Activated CD8-positive, alpha-beta memory T cell treated with anti-CD3 and anti-CD28 coated beads, Interleukin-2, amount 50 U/mL, for 24 hours (primary cell): ENCODE results near the gene LRGUK.
"Not testable (repeated sequence)": the region's sequence is repeated elsewhere in the genome, so short reads cannot be mapped to it uniquely, and the experiment has no call there.

Experiments
- DNase-seq: peaks from one replicate; pipeline ENCODE4 v3.0.0-alpha.2; 2020; ENCODE audit errors: extremely low read depth

The LRGUK gene

DNA sequence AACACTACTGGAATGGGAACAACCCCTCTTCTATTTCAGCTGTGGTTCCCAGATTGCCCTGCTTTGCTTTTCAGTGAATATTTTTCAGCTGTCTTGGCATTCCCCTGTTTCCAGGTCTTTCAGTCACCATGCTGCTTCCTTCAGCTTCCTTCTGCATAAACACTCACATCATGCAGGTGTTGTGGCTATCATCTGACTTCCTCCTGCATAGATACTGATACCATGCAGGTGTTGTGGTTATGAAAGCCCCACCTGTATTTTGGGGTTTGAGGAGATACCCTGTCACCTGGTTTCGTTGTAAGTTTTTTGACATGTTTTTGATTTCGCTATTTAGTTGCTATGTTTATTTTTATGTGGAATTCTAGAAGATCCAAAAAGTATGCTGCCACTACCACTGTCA, 118.1 kb downstream of the LRGUK start:
- DNase-seq: no peak

DNA sequence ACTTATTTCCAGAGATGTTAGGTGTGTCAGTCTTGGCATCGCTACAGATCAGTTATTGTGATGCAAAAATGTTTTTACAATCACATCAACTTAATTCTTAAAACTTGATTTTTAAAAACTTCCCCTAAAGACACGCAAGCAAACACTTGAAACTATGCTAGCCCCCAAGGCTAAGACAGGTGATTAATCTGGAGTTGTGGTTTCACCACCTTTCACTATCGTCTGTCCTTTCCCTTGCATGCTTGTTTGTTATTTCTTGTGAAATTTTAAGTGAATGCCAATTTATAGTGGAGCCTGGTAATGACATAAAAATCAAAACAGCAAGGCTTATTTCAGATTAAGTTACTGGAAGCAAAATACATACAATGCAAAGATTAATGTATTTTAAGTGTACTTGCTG, 119.2 kb downstream of the LRGUK start:
- DNase-seq: no peak

DNA sequence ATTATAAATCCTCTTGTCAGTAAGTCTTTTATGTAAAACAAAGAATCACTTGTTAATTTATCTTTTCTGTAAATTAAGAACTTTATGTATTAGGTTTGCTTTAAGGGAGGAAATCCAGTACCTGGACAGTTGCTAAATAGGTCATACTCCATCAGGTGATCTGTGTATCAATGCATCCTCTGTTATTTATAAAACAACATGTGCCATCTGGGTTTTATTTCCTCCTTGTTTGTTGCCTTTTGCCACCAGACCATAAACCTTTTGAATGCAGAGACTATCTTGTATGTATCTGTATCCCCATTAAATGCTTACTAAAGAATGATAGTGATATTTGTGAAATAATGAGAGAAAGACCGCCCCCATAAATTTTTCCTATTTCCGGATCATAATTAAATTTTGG, 119.6 kb downstream of the LRGUK start:
- DNase-seq: no peak

DNA sequence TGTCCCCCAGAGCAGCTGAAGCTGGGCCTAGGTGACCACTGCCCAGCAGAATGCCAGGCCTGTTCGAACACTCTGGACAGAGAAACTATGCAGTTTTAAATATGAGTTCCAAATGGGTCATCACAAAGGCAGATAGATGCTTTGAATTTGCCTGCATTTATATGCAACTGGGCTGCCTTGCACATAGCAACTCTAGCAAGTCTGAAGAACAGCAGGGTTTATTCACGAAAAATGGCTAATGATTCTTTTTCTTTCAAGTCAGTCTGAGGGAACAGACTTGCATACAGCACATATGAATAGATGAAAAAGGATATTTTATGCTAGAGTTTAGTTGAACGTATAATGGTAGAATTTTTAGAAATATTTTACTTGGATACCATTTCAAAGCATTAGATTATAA, 121.1 kb downstream of the LRGUK start:
- DNase-seq: no peak

DNA sequence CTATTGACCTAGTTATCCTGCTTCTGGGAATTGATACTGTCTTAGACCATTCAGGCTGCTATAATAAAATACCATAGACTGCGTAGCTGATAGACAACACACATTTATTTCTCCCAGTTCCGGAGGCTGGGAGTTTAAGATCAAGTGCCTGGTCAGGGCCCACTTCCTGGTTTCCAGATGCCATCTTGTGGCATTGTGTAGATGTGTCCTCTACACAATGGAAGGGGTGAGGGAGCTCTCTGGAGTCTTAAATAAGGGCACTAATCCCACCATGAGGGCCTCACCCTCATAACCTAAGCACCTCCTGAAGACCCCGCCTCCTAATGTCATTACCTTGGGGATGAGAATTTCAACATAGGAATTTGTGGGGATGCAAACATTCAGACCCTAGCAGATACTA, 127.2 kb downstream of the LRGUK start:
- no peak for DNase-seq

DNA sequence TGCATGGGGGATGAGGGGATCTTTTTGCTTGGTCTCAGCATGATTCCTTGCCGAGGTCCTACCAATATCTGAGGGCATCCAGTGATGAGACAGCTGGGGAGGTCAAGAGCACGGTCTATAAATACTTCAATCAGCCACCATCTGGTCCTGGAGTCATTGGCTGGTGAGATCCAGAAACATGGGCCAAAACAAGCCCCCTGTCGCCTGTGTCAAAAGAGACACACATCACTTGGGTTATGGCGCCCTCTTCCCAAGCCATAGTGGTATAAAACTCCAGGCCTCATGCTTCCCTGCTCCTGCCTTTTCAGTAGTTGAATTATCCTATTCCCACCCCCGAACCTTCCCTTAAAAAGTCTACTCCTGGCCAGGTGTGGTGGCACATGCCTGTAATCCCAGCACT, 128.7 kb downstream of the LRGUK start:
- DNase-seq: no peak

DNA sequence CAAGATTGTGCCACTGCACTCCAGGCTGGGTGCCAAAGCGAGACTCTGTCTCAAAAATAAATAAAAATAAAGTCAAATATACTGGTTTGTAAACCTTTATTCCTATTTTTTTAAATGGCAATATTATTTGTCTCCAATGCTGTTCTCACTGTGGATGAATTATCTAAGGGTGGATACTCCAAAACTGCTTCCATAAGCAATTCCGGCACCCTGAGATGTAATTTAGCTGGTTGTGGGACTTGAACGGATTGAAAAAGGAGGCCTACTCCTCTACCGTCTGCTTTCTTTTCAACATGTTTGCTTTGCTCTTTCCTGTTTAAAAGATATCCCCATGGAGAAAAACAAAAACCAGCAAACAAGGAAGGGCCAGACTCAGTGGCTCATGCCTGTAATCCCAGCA, 135.2 kb downstream of the LRGUK start:
- DNase-seq: no peak

DNA sequence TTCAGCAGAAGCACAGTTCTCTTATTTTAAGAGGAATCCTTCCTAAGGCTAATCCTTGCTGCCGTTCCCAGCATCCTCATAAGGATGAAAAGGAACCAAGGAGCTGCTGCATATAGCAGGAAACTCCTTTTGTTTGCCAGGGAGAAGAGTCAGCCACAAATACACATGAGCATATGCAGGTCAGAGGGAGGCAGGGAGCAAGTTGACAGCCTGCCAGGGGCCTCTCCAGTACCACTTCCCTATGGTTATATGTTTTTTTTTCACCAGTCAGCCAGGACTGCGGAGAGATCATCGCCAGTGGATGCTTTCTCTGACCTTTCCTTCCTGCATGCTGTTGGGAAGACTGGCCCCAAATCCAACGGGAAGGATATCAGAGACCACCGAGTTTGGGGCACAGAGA, 149.8 kb downstream of the LRGUK start:
- DNase-seq: no peak

DNA sequence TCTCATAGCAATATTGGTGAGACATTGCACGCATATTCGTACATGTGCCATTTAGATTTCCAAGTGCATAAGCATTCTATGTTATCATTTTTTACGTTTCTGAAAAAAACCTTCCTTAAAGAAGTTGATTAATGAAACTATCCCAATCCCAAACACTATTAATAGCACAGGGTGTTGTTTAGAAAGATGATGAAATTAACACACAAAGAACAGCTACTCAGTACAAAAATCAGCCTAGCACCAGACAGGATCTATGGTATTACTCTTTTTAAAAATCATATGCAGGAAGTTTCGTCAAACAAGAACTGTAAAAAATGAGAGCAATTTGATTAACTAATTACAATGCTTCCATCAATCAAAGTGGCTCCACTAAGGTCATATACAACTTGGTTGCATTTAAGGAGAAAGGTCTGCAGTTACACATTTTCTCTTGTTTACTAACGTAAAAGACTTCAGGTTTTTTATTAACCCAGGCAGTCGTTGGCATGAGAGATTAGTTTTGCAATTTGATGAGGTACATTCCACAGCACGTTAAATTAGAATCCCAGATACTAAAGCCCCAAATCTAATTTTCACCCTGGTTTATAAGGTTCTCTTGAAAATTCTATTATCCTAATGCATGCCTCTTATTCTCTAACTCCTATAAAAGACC, 151.5 kb downstream of the LRGUK start:
- DNase-seq: no peak

DNA sequence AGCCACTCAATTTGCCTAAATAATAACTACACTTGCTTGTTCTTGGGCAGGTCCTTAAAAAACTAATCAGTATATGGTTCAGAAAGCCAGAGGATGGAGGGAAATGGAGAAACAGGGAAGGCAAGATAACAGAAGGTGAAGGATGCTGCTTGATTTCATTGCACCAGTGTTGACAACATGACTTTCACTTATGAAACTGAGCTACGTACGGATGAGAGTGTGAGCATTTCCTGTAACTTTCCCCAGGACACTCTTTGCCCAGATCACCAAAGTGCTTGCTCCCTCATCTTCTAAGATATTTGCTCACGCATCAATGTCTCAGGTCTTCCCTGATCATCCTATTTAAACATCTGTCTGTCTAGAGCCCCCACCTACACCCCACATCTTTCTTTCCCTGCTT, 152.2 kb downstream of the LRGUK start:
- no peak for DNase-seq

DNA sequence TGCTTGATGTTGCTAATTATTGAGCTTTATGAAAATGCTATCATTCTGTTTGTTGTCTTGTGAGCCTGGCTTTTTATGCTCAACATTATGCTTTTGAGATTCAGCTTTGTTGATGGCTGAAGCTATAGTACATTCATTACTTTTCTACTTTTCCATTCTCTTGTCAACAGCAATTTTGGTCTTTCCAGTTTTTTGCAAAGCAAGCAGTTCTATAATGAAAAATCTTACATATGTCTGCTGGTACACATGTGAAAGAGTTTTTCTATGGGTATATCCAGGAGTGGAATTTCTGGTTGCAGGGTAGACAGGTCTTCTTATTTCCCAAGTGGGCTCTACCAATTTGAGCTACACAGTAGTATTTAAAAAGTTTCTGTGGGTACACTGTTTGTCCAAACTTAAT, 152.8 kb downstream of the LRGUK start:
- no peak for DNase-seq

DNA sequence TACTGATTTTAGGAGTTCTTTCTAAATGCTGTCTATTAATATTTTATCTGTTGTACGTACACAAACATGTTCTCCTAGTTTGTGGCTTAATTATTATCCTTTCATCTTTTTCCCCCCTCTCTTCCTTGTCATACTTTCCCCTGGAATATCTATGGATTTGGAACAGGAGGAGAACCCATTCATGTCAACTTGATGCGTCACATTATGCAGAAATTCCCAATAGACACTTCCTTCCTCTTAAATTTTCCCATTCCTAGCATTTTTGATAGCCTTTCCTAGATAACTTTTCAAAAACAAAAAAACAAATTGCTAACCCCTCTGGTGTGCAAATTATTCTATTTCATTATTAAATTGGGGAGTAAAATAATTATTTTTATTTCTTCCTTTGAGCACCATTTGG, 153.4 kb downstream of the LRGUK start:
- DNase-seq: no peak

DNA sequence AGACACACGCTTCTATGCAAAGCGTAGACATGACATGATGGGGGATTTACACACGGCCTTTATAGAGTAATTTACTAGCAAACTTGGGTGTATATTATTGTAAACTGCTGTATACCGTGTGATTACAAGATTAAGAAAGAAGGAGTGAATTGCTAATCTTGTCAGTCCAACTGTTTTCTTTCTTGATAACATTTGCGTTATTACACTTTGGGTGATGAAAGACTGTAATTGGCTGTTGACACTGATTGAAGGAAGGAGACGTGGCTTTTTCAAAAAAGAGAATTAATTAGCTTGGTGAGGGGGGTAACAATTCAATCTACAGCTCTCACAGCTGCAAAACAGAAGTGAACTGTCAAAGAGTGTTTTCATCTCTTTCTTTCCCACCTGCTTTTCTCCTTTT, 156.9 kb downstream of the LRGUK start:
- DNase-seq: no peak

DNA sequence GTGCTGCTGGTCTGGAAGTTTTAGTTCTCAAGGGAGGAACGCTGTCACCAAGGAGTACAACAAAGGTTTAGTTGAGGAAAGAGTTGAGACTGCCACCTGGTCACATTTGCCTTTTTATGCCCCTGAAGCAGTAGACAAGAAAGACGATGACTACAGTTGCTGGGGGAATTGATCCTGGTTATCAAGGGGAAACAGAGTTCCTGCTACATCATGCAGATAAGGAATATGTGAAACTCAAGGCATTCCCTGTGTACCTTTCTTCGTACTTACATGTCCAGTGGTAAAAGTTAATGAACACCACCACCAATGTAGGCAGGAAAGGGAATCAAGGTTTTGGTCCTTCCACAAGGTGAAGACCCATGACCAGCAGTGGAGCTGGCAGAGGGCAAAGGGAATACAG, 157.8 kb downstream of the LRGUK start:
- DNase-seq: no peak

DNA sequence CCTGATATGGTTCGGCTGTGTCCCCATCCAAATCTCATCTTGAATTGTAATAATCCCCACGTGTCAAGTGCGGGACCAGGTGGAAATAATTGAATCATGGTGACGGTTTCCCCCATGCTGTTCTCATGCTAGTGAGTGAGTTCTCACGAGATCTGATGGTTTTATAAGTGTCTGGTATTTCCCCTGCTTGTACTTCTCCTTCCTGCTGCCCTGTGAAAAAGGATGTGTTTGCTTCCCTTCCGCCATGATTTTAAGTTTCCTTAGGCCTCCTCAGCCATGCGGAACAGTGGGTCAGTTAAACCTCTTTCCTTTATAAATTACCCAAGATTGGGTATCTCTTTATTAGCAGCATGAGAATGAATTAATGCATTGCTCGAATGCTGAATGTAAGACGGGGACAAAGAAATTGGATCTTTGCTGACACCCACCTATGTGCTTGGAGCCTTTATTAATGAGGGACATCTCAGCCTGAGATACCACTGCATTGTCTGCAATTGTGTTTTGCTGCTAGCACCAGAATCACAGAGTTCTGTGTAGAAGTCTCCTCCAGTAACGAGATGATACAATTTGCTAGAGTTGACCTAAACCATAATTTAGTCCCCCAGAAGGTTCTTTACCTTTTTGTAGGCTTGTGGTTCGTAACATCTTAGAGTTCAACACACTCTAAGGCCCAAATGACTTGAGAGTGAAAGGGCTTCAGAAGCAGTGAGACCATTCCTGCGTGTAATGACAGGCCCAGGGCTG, 160.9 kb downstream of the LRGUK start:
- DNase-seq: no peak

DNA sequence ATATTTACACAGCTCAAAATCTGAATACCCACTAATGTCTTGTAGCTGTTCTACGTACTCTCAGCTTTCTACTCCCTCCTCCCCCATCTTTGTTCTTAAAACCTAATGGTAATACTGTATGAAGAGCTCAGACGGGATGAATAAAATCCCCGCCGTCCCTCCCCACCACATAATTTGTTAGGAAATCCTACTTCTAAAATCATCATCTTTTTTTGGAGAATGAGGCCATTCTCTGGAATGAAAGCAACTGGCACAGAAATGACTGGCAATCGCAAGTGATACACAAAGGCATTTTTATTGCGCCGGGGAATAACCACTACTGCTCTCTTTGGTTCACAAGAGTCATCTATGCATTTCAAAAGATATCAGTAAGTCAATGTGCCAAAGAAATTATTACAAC, 162.3 kb downstream of the LRGUK start:
- DNase-seq: no peak

DNA sequence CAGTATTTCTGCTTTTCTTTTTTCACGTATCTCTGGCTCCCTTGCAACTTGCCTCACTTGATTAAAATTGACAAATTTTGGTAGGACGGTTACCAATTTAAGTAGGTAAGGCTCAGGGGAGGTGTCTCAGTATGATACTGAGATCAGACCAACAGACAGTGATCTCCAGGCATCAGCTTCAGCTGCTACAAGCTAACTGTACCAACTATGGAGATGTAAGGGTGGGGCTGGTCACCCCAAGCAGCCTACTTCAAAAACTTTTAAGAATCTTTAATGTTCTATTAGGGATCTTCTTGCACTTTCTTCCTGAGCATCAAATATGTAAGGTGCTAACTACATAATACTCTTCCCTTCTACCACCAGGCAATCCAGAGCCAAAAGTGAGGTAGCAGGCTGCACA, 162.7 kb downstream of the LRGUK start:
- no peak for DNase-seq

DNA sequence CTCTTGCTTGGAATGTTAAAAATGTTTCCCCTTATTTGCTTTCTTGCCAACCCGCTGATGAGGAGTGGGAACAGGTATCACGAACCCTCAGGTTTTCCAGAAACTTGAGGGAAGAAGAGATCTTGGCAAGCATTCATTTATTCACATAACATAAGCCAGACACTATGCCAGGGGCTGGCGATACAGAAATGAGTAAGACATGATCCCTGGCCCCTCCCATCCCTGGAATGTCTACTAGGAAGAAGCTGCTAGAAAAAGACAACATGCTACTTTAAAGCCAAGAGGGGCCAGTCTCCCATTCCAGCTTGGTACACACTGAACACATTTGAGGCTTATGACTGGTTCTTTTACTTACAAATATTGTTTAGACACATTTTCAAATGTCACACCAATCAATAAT, 163.1 kb downstream of the LRGUK start:
- no peak for DNase-seq

DNA sequence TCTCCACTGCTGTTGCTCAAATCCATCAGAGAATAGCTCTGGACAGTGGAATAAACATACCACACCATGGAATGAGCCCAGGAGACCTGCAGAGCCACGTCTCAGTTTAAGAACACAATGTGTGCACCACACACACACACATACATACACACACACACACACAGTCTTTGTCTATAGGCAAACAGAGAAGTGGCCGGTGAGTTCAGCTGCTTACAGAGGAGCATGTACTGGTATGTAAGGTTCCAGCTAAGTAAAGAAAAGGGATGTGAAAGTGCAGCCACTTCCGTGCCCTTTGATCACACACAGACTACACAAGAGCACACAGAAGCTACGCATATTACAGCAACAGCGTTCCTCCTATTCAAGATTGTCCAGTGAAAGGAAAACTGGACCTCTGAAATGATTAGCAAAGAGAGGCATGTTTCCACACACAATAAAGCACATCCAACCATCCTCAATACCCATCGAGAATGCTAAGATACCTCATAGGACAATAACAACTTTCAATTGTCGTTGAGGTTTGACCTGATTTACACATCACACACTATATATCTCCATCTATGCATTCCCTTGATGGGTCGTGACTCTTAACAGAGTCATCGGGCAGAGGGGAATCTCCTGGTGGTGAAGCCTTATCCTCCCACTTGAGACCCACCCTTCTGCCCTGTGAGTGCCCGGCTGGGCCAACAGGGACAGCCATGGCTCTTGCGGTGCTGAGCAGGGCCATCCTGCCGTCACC, 166.0 kb downstream of the LRGUK start:
- no peak for DNase-seq

DNA sequence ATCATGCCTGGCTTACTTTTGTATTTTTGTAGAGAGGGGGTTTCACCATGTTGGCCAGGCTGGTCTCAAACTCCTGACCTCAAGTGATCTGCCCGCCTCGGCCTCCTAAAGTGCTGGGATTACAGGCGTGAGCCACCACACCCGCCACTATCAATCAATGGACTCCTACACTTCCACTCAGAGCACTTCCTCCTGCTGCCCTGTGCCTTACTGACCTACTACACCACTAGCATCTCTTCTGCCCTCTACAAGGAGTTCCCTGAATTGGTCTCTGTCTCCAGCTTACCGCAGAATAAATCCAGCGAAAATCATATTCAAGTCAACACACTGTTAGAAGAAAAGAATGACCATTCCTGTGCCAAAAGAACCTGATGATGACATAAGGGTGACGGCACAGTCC, 168.8 kb downstream of the LRGUK start:
- DNase-seq: not testable (repeated sequence)

DNA sequence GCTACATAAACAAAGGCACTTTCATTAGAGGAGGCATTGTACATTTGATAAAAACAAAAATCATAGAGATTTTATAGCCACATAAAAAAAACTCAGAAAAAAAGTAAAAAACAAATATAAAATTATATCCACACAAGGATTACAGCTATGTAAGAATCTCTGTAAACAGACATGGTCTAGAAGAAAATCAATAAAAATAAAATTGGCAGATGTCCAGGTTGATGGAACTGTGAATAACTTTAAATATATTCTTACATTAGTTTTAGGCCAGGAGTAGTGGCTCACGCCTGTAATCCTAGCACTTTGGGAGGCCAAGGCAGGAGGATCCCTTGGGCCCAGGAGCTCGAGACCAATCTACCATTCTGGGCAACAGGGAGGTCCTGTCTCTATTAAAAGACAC, 170.3 kb downstream of the LRGUK start:
- DNase-seq: no peak

DNA sequence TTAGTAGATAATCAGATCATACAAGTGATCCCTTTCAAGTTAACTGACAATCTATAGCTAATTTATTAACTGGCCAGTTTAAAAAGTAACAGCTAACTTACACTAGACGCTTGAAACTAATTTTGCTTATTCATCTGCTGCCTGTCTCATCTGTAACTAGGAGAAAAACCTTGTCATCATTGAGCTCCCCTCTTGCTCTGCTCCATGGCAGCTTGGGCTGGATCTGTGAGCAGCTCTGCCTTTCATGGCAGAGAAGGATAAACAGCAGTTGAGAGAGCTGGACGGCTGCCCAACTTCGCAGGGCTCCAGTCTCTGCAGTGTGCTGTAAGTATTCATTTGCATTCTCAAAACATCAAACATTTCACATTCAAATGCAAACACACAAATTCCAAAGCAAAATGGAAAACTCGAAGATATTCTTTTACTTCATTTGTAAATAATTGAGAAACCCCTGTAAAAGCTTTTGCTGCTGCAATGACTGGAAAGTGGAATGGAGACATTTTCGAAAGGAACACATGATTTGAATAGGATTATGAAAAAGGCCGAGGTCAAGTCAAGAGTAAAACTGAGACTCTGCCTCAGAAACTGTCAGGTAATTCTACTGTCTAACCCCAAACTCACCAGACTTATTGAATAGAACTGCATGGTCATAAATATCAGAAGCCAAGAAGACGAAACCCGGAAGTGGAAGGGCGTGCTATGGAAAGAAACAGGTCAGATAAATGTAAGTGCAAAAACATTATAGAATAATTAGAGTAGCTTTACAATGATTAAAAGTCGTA, 172.0 kb downstream of the LRGUK start:
- no peak for DNase-seq
